GM12801 (cell line): ENCODE results near the gene CCDC169.

Experiments used
- TF ChIP-seq, protein P1 (sequence below): IDR thresholded peaks from one replicate; pipeline ENCODE4 v1.5.1; 2011; ENCODE audit warnings: control low read depth; ENCODE audit not compliant: insufficient read length; ENCODE audit errors: extremely low read depth

Gene CCDC169

DNA sequence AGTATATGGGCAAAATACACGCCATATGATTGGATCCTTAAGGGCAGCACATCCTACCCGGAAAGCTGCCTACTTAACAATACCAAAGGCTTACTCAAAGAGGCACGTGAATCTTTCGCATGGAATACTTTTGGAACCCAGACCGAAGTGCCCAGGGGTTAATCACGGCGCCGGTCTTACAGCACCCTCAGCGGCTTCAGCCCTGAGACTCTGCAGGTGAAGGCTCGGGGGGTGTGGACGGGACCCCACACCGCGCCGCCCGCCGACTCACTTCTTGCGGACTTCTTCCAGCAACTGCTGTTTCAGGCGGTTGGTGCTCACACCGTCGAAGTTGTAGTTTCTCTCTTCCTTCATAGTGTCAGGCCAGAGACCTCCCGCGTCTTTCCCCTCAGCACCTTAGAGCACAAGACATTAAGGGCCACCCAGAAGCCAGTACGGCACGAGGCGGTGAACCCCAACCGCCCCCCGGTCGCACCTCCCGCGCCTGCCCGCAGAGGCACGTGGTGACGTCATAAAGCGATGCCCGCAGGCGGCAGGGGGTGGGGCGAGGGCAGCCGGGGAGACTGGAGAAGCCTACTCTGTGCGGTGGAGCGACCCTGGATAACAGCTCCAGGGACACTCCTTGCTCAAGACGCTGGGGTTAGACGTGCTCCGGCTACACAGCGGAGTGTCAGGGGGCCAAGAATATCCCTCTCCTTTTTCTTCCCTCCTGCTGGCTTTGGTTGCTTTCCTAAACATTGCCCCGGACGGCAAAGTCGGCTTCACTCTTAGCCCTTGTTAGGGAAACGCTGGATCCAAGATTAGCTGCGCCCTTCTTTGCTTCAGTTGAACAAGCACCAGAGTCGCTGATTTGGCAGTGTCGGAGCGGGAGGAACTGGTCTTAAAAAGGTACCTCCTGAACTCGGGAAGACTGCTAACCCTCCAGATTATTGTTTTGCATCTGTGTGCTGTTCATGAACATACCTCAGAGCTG is at the start of gene CCDC169:
Gene CCDC169, minus strand, starts transcription at position 449 of the 973 bp plus-strand sequence. Its CDS starts 95 bp downstream, at position 354.
- TF ChIP-seq, protein P1, sequence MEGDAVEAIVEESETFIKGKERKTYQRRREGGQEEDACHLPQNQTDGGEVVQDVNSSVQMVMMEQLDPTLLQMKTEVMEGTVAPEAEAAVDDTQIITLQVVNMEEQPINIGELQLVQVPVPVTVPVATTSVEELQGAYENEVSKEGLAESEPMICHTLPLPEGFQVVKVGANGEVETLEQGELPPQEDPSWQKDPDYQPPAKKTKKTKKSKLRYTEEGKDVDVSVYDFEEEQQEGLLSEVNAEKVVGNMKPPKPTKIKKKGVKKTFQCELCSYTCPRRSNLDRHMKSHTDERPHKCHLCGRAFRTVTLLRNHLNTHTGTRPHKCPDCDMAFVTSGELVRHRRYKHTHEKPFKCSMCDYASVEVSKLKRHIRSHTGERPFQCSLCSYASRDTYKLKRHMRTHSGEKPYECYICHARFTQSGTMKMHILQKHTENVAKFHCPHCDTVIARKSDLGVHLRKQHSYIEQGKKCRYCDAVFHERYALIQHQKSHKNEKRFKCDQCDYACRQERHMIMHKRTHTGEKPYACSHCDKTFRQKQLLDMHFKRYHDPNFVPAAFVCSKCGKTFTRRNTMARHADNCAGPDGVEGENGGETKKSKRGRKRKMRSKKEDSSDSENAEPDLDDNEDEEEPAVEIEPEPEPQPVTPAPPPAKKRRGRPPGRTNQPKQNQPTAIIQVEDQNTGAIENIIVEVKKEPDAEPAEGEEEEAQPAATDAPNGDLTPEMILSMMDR, result no peak

DNA sequence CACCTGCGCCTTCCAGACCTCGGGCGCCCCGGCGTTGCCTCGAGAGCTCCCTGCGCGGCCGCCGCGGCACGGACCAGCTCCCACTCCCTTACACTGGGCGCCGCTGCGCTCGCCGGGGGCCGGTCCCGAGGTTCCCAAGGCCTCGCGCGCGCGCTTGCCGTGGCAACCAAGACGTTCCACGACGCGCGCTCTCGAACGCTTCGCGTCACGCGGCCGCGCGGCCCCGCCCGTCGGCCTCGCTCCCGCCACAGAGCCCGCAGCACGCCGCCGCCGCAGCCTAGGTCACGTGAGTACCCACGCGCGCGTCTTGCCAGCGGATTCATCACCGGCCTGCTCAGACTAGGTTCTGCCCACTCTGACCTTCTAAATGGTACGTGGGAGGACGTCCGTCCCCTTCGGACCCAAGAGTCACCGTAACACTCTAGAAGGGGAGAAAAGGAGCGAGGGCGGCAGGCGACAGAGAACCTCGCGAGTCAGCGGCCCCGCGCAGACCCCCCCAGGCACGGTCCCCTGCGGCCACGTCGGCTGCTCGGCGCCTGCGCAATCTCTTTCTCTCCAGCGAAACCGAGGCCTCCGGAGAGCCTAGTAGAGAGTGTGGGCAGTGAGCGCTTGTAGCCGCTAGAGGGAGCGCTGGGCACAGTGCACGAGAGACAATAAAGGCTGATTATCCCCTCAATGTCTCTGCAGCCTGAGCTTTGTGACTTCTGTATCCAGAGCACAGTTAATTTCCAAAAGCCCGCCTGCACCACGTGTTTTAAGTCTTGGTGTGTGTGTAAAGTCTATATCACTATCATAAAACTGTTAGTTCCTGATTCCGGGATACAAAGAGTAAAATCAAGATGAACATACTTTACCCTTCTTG is 48.8 kb upstream of the CCDC169 start, which contains the start of gene SPART:
Gene SPART, minus strand, starts transcription at position 173 of the 862 bp plus-strand sequence. CDS start 10,564 bp downstream, outside the sequence.
- TF ChIP-seq, protein P1, result no peak

DNA sequence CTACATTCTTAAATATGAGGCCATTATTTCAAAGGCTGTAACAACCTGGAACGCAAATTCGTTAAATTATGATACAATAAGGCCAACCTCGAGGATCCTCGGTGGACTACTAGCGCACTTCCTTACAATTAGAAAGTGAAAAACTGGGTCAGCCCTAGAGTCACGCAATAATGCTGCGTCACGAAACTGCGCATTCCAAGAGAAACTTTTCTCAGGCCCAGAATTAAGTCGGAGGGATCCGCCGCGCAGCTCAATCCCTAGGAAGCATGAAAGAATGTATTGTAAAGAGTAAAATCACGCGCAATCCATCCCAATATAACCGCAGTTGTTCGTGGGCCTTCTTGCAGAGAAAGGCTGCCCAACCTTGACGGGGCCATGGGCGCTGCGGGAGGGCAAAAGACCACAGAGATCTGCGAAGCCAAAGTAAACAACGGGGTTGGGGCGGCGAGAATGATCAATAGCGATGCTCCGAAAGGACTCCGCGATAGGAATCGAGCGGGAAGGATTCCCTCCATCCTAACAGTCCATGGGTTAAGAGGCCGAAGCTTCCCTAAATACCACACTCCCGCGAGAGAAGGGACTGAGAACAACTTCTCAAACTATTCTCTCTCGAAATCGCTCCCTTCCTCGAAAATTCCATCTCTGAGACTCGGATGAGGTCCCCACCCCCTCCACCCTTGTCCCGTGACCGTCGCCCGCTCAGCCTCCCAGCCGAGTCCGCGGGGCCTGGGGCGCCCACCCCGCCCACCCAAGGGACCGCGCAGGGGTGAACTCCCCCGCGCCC is 48.0 kb upstream of the CCDC169 start:
- TF ChIP-seq, protein P1, result no peak

DNA sequence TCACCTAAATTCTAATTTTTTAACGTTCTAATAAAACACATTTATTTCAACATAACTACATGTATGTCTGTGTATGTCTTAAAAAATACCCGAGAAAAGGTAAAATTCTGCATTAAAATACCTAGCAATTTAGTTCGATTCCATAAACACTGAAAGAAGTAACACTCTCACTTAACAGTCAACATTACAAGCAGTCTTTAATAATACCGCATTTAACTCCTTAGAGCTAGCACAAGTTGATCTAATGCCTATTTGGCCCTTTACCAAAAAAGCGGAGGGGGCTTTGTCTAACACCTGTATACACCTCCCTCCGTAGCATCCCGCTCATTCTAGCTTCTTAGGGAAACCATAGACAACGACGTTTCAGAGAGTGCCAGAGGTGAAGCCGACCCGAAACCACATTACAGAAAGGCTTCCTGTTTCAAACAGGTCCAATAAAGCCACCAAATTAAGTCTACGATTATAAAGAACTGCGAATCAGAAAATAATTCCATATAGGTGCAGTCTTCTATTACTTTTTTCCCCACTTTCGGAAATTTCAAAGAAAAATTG is 47.3 kb upstream of the CCDC169 start:
- TF ChIP-seq, protein P1, result no peak

DNA sequence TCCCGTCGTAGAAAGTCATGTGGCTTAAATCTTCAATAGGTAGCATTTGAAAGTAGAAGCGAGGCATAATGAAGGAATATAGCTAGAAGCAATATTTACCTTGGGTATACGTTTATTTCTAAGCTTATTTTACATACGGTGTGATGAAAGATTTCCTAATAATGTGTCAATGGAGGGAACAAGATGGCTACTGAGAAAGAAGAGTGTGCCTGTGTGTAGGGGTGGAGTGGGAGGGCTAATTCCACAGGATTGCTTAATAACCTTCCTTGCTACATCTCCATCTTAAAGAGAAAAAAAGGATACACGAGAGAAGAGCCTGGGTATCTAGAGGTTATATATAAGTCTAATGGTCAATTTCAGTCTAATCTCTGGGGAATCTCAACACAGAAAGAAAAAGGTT is 46.6 kb upstream of the CCDC169 start:
- TF ChIP-seq, protein P1, result no peak

DNA sequence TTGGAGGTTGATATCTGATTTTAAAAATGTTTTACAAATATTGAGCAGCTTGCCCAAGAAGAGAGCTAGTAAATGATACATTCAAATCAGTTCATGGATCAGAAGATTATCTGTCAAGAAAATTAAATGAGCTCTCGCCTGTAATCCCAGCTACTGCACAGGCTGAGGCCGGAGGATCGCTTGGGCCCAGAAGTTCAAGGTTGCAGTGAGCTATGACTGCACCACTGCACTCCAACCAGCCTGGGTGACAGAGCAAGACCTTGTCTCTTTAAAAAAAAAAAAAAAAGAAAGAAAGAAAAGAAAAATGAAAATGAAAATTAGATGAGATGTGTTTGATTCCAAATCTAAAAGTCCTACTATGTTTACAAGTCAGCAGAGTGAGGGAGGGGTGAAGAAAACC is 46.2 kb upstream of the CCDC169 start:
- TF ChIP-seq, protein P1, result no peak
